Neuronal stem cell (in vitro differentiated cells): Measurements from ENCODE around the gene CTTNBP2.

ENCODE experiments used
- DNase-seq: peaks from one replicate; pipeline ENCODE4 v3.0.0-alpha.2; 2013; ENCODE audit warnings: low spot score
- H2AFZ ChIP-seq: one replicate; pipeline ENCODE4 v1.6.1; 2013; ENCODE audit warnings: mild to moderate bottlenecking, low read length, inconsistent platforms
- H2AK5ac ChIP-seq: 2 replicates; pipeline ENCODE4 v1.6.1; 2013; ENCODE audit warnings: low read depth, mild to moderate bottlenecking, inconsistent platforms, low read length, moderate library complexity, mixed read lengths
- H2BK120ac ChIP-seq: 2 replicates; pipeline ENCODE4 v1.6.1; 2013; ENCODE audit warnings: low read depth, mild to moderate bottlenecking, inconsistent platforms, low read length, moderate library complexity, mixed read lengths
- H2BK12ac ChIP-seq: one replicate; pipeline ENCODE4 v1.6.1; 2013; ENCODE audit warnings: low read length, inconsistent platforms
- H2BK15ac ChIP-seq: 2 replicates; pipeline ENCODE4 v1.6.1; 2013; ENCODE audit warnings: mild to moderate bottlenecking, low read length, inconsistent platforms, mixed read lengths
- H2BK5ac ChIP-seq: one replicate; pipeline ENCODE4 v1.6.1; 2013; ENCODE audit warnings: inconsistent platforms, mild to moderate bottlenecking, low read length, moderate library complexity
- H3K14ac ChIP-seq: one replicate; pipeline ENCODE4 v1.6.1; 2013; ENCODE audit warnings: low read length, inconsistent platforms
- H3K18ac ChIP-seq: 2 replicates; pipeline ENCODE4 v1.6.1; 2013; ENCODE audit warnings: low read length, inconsistent platforms
- H3K23ac ChIP-seq: 2 replicates; pipeline ENCODE4 v1.6.1; 2013; ENCODE audit warnings: low read depth, mild to moderate bottlenecking, mixed read lengths, low read length, inconsistent platforms; ENCODE audit not compliant: poor library complexity
- H3K27ac ChIP-seq: replicated peaks from 3 replicates; pipeline ENCODE4 v1.5.1; 2013; ENCODE audit warnings: low read length, inconsistent platforms
- H3K27me3 ChIP-seq, 3 experiments: 2 replicates each; pipeline ENCODE4 v1.6.1; 2013; ENCODE audit warnings: low read length in 3 of 3, mild to moderate bottlenecking in 2 of 3, inconsistent platforms in 1 of 3, low read depth in 1 of 3, mixed read lengths in 1 of 3, moderate library complexity in 1 of 3; ENCODE audit not compliant: control insufficient read depth in 3 of 3, insufficient read depth in 3 of 3
- H3K36me3 ChIP-seq, 2 donors: replicated peaks in 1 of 2; 2 replicates each; pipeline ENCODE4 v1.6.1; 2013; ENCODE audit warnings: low read length in 2 of 2; ENCODE audit not compliant: control insufficient read depth in 2 of 2, insufficient read depth in 2 of 2
- H3K4ac ChIP-seq: 2 replicates; pipeline ENCODE4 v1.6.1; 2013; ENCODE audit warnings: inconsistent platforms, mild to moderate bottlenecking, low read length, moderate library complexity
- H3K4me1 ChIP-seq, 2 donors: 1 replicate in 1 of 2; 2 replicates in 1 of 2; pipeline ENCODE4 v1.6.1; 2013; ENCODE audit warnings: low read length in 2 of 2, low read depth in 1 of 2; ENCODE audit not compliant: control insufficient read depth in 2 of 2, insufficient read depth in 1 of 2
- H3K4me2 ChIP-seq: one replicate; pipeline ENCODE4 v1.6.1; 2013; ENCODE audit warnings: mild to moderate bottlenecking, low read length, inconsistent platforms; ENCODE audit not compliant: insufficient read depth, poor library complexity, severe bottlenecking
- H3K4me3 ChIP-seq, 2 donors: 2 replicates each; pipeline ENCODE4 v1.5.1; 2013; ENCODE audit warnings: low read length in 2 of 2, mild to moderate bottlenecking in 2 of 2, inconsistent platforms in 1 of 2, moderate library complexity in 1 of 2
- H3K79me1 ChIP-seq: one replicate; pipeline ENCODE4 v1.6.1; 2013; ENCODE audit warnings: low read depth, mild to moderate bottlenecking, inconsistent platforms, low read length, moderate library complexity
- H3K9ac ChIP-seq: one replicate; pipeline ENCODE4 v1.6.1; 2013; ENCODE audit warnings: mild to moderate bottlenecking, low read depth, low read length, inconsistent platforms; ENCODE audit not compliant: poor library complexity
- H3K9me3 ChIP-seq, 2 donors: replicated peaks in 1 of 2; 2 replicates each; pipeline versions ENCODE3 to v1.6.1; 2013; ENCODE audit warnings: low read length in 2 of 2, mild to moderate bottlenecking in 2 of 2, inconsistent platforms in 1 of 2, low read depth in 1 of 2, mixed read lengths in 1 of 2, moderate library complexity in 1 of 2; ENCODE audit not compliant: control insufficient read depth in 2 of 2, insufficient read depth in 1 of 2
- H4K8ac ChIP-seq: one replicate; pipeline ENCODE4 v1.6.1; 2013; ENCODE audit warnings: low read depth, mild to moderate bottlenecking, inconsistent platforms, low read length, moderate library complexity
- H4K91ac ChIP-seq: one replicate; pipeline ENCODE4 v1.6.1; 2013; ENCODE audit warnings: low read length, low read depth, mild to moderate bottlenecking, inconsistent platforms; ENCODE audit not compliant: poor library complexity
- WGBS, 2 donors: extraction: QIAGEN DNeasy Blood & Tissue Kit; methylation state at CpG; one replicate each; pipeline ENCODE4 v1.1.7; 2013; ENCODE audit warnings: missing lambda C conversion rate in 2 of 2, mixed read lengths in 1 of 2; ENCODE audit not compliant: insufficient read length in 2 of 2, insufficient replicate concordance in 1 of 2; ENCODE audit errors: extremely low coverage in 2 of 2; 5-methylcytosine and 5-hydroxymethylcytosine counted together

The CTTNBP2 gene

GRCh38 chr7:117686311-117686935 lies 186.8 kb downstream of the CTTNBP2 start:
- Histone ChIP-seq H3K23ac (no peak overlapping the region), H2BK12ac (no peak overlapping the region), H2BK120ac (no peak overlapping the region), H3K27me3 (no peaks in the 10 kb centered on the region), H3K4me2 (no peak overlapping the region), H3K79me1 (no peaks in the 10 kb centered on the region), H2BK15ac (no peak overlapping the region), H2BK5ac (no peak overlapping the region), H4K8ac (no peak overlapping the region), H2AFZ (no peak overlapping the region), H3K36me3 (no peaks in the 10 kb centered on the region), H3K4ac (no peak overlapping the region), H3K9ac (no peak overlapping the region), H3K9me3 (no peaks in the 10 kb centered on the region), H3K4me3 (no peak overlapping the region), H3K4me1 (peaks cover 5 to 12% of the 10 kb centered on the region in 2 donors), H3K14ac (no peak overlapping the region), H3K27ac (no peak overlapping the region), H3K18ac (no peak overlapping the region), H4K91ac (no peak overlapping the region), H2AK5ac (no peak overlapping the region)
- no peak for DNase-seq

DNA sequence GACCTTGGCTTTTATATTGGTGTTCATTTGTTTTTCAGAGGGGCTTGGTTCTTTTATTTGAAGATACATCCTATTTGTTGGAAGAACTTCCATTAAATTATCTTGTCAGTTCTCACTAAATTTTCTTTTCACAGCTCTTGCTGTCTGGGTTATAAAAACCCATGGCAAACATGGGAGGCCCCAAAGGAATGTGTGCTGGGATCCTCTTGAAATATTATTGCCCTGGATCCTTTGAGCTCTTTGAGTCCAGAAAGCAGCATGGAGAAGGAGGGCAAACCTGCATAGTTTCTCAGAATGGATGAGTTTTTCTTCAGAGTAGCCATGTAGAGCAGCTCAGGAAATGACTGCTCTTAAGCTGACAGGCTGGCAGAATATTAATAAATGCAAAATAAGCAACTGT lies 187.4 kb downstream of the CTTNBP2 start:
- Histone ChIP-seq H3K14ac (no peak overlapping the region), H3K9ac (no peak overlapping the region), H3K4ac (no peak overlapping the region), H3K4me1 (peaks cover 5 to 12% of the 10 kb centered on the region in 2 donors), H3K27me3 (no peaks in the 10 kb centered on the region), H2BK120ac (no peak overlapping the region), H3K36me3 (no peaks in the 10 kb centered on the region), H3K4me3 (no peak overlapping the region), H2BK12ac (no peak overlapping the region), H3K9me3 (no peaks in the 10 kb centered on the region), H4K91ac (no peak overlapping the region), H3K4me2 (no peak overlapping the region), H2BK15ac (no peak overlapping the region), H3K23ac (no peak overlapping the region), H4K8ac (no peak overlapping the region), H2AFZ (peak overlapping the region; percentile 23), H3K27ac (no peak overlapping the region), H3K79me1 (no peaks in the 10 kb centered on the region), H3K18ac (no peak overlapping the region), H2AK5ac (no peak overlapping the region), H2BK5ac (no peak overlapping the region)
- no peak for DNase-seq

DNA sequence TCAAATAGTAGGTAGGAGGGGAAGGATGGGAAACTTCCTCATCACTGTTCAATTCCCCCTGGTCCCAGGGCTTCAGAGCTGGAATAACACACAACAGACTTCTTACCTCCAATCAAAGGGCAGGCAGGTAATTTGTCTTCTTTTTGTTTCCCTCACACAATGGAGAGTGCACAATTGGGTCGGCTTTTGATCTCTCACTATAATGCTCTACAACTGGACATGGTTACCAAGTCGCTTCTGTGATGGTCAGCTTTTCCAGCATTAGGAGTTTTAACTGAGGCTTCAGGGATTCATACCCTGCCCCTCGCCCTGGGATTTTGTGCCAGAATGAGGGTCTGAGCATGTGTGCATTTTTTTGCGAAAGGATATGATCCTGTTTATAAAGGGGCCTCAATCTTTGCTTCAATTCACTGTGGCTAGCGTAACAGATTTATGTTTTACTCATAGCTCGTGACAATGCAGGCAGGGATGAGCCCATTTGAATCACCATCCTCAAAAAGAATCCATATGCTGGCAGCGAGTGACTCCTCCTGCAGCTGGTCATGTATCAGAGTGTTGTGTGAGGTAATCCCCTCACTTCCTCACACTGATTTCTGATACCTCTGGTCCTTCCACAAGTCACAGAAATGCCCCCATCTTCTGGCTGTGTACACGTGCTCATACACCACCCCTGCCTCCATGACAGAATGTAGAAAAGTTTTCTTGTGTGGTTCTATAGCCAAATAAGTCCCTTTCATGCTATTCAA lies 189.6 kb downstream of the CTTNBP2 start:
- Histone ChIP-seq H3K27ac (no peak overlapping the region), H4K91ac (no peak overlapping the region)
- no CpG with 5 or more reads among the region's 8 CpGs for WGBS, 2 donors

DNA sequence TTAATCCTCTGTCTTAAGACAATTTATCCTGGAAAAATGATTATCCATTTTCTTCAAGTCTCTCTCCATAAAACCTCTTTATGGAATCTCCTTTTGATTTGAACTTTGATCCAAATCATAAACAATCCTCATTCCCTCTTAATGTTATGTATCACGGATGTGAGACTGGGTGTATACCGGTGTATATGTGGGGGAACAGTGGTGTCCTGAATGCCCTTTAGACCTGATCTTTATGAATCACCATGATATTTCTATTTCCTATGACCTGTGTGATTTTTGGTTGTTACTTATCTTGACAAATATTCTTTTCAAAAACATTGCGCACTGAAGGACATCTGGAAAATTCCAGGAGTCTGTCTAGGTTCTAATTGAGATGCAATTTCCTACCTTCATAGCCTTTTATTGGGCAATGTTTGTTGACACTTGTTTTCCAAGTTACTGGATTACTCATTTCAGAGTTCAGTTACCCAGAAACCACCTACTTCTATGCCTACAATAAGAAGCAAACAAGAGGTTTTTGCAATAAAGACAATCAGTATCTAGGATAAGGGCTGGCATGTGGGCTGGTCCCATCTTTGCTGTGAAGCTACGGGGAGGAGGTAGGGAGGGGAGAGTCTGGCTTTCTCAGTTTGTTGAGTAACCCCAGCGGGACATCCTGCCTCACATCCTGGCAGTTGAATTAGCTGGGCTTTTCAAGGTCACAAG lies 190.4 kb downstream of the CTTNBP2 start:
- Histone ChIP-seq H3K27me3 (no peaks in the 10 kb centered on the region), H3K4me2 (no peak overlapping the region), H3K14ac (no peak overlapping the region), H2BK120ac (no peak overlapping the region), H2BK12ac (no peak overlapping the region), H2AK5ac (no peak overlapping the region), H3K79me1 (no peaks in the 10 kb centered on the region), H3K27ac (no peak overlapping the region), H2AFZ (no peak overlapping the region), H2BK5ac (no peak overlapping the region), H4K8ac (no peak overlapping the region), H3K18ac (no peak overlapping the region), H2BK15ac (no peak overlapping the region), H3K36me3 (no peaks in the 10 kb centered on the region), H3K9ac (no peak overlapping the region), H3K4me3 (no peak overlapping the region), H3K9me3 (no peaks in the 10 kb centered on the region), H3K4me1 (peaks cover 5 to 12% of the 10 kb centered on the region in 2 donors), H3K4ac (no peak overlapping the region), H3K23ac (no peak overlapping the region), H4K91ac (no peak overlapping the region)
- DNase-seq, result no peak
- no CpG with 5 or more reads among the region's 5 CpGs for WGBS, 2 donors

More for the DNA sequence above, 189.6 kb downstream of the CTTNBP2 start:
- Histone ChIP-seq H3K9ac (no peak overlapping the region), H3K4me3 (no peak overlapping the region), H2BK15ac (no peak overlapping the region), H3K9me3 (no peaks in the 10 kb centered on the region), H2BK120ac (no peak overlapping the region), H4K8ac (no peak overlapping the region), H2BK5ac (no peak overlapping the region), H2AFZ (no peak overlapping the region), H3K36me3 (no peaks in the 10 kb centered on the region), H2BK12ac (no peak overlapping the region), H3K23ac (no peak overlapping the region), H2AK5ac (no peak overlapping the region), H3K4ac (no peak overlapping the region), H3K14ac (no peak overlapping the region), H3K27me3 (no peaks in the 10 kb centered on the region), H3K4me1 (peaks cover 5 to 12% of the 10 kb centered on the region in 2 donors), H3K79me1 (no peaks in the 10 kb centered on the region), H3K4me2 (no peak overlapping the region), H3K18ac (no peak overlapping the region)
- no peak for DNase-seq
